HG02870 (cell line): ENCODE data around the gene DHX58.

Source experiments
- ATAC-seq: cut with Tn5 transposase; IDR thresholded peaks from one replicate; pipeline ENCODE4 v1.9.1; 2021; ENCODE audit warnings: mild to moderate bottlenecking, moderate library complexity; ENCODE audit not compliant: unreplicated experiment

The DHX58 gene

GRCh38 chr17:42130310-42130936 is 17.9 kb upstream of the DHX58 start:
- no peak for ATAC-seq

DNA sequence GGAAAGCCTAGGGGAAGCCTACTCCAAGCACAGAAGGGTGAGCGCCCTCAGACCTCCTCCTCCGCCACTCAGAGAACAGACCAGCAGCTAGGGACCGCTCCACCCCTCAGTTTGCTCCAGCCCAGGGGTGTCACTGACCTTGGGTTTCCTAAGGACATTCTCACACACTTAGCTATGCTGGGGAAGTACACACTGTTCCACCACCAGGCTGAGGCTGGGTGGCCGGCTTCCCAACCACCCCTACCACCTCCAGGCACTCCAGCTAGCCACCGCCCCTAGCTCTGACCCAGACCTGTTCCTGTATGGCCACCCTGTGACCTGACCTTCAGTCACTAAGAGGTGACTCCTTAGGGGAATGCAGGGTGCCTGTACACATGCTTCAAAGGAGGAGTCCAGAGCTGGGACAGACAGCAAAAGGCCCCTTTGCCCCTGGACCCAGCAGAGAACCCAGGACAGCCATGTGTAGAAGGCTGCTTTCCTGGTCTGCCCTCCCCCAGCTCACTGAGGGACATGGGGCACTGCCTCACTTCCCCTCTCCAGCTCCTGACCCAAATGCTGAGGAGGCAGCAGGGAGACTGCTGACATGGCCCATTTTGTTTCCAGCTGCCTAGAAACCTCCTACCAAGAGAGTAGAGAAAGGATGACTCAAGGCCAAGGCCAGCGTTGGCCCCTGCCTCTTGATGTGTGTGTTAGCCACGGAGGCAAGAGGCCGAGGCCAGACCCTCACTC is 16.8 kb upstream of the DHX58 start:
- ATAC-seq, result no peak

DNA sequence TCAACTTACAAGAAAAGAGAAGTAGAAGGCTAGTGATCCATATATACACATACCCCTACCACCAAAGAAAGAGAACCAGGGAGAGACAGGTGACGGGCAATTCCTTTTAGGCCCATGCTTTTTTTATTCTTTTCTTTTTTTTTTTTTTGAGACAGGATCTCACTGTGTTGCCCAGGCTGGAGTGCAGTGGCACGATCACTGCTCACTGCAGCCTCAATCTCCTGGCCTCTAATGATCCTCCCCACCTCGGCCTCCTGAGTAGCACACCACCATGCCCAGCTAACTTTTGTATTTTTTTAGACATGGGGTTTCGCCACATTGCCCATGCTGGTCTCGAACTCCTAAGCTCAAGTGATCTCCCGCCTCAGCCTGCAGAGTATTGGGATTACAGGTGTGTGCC is 14.9 kb upstream of the DHX58 start:
- no peak for ATAC-seq

DNA sequence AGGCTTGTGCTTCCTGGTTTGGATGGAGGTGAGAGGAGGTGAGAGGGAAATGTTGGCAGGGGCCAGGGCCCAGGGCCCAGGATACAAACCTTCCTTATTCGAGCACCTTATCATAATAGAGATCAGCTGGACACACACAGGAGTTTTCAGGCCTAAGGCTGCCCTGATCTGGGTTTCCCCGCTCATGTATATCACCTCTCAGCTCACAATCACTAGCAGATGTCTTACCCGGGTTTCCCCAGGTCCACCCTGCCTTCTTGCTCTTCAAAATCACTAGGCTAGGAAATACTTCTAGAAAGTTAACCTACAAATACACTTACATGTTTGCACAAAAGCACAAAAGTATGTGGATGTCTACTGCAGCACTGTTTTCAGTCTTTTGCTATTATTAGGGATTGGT is 14.3 kb upstream of the DHX58 start:
- no peak for ATAC-seq

DNA sequence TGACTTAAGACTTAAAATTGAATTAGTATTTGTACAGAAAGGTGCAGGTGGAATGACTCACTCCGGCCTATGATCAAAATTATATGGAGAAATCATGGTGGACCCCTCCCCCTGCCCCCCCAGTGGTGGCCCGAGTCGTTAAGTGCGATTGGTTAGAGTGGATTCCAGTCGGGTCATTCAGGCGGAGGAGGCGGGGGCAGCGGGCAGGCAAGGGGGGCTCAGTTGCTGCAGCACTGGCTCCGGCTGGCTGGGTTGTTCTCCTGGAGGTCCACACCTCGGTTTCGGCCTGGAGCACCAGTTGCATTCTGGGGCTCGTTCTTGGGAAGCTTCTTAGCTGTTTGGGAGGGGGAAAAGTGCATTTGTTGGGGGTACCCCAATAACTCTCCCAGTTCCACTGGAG is 13.1 kb upstream of the DHX58 start:
- no peak for ATAC-seq

- ATAC-seq, result no peak
Observed at GRCh38 chr17:42124256-42124655, 11.7 kb upstream of the DHX58 start.

- ATAC-seq, result no peak
Observed at GRCh38 chr17:42122371-42123303, 10.1 kb upstream of the DHX58 start, which contains the start of gene HSPB9. Gene HSPB9, plus strand, starts transcription at chr17:42122804. Its CDS starts 47 bp downstream, at chr17:42122851.

DNA sequence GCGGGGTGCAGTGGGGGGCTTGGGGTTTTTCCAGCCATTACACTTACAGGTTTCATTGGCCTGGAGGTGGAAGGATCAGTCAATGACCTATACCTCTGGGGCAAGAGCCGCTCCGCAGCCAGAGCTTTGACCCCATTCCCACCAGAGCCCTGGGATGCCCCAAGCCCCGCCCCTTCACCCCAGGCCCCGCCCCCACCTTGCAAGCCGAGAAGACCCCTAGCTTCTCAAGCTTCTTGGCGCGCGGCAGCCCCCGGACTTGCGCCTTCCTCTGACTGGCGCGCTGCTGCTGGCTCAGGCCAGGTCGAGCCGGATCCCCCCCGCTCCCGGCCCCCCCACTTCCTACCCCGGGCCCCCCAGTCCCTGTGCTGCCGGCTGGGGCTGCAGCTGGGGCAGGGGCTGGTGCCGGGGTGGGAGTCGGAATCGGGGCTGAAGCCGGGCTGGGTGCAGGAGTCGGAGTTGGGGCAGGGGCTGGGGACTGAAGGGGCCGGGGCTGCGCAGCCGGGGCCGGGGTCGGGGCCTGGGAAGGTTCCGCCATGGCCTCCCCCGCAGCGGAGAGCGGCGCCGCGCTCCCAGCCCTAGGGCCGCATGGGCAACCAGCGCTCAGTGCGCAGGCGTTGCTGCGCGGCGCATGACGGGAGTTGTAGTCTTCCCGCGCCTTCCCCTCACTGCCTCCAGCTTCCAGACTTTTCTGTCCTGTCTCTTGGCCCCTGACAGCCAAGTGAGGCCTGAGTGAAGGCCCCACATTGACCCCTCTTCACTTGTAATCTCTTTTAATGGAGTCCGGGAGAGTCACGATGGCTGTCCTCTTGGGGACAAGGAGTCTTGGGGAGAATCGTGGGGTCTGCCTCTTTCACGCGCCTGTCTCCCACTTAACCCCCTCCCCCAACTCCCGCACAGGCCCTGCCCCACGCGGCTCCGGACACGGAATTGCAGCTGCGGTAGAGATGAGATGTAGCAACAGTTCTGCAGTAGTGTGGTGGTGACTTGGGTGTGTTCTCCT is 8.6 kb upstream of the DHX58 start, which contains the start of gene KAT2A:
Gene KAT2A (minus strand): TSS at position 598 of the 1,000 bp plus-strand sequence. CDS start 63 bp downstream, at position 535.
- peak; percentile 57 for ATAC-seq

- ATAC-seq, result no peak
Observed at GRCh38 chr17:42120161-42120769, 7.8 kb upstream of the DHX58 start.

GRCh38 chr17:42119301-42119700 is 6.8 kb upstream of the DHX58 start:
- ATAC-seq, result no peak

DNA sequence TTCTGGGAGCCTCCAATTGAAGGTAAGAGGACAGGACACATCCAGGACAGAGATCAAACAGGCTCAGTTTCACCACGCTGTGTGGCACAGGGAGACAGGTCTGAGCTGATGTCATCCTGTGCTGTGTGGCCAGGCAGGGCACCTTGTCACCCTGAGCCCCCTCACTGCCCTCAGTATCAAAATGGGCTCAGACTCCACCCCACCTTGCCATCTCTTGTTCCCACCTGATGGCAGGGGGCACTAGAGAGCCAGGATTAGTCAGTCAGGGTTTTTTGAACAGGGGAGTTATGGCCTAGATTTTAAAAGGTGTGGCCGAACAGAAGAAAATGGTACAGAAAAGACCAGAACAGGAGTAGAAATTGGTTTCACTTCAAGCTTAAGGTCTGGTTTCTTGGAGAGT is 6.0 kb upstream of the DHX58 start:
- no peak for ATAC-seq

DNA sequence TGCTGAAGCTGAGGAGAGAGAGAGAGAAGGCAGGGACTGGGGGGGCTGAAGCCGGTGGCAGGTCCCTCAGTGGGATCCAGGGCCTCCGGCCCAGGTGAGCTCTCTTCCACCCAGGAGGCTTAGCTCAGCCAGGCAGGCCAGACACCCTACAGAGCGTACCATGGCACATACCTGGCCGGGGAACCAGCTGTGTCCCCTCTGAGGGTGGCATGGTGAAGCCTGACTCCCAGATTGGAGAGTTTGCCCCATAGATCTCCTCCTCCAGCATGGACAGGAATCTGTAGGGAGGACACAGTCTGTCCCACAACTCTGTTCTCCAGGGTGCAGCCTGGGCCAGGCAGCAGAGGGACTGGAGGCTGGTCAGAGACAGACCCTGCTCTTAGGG is 5.6 kb upstream of the DHX58 start:
- ATAC-seq, result no peak

GRCh38 chr17:42117397-42118125 is 5.0 kb upstream of the DHX58 start:
- ATAC-seq, result no peak

DNA sequence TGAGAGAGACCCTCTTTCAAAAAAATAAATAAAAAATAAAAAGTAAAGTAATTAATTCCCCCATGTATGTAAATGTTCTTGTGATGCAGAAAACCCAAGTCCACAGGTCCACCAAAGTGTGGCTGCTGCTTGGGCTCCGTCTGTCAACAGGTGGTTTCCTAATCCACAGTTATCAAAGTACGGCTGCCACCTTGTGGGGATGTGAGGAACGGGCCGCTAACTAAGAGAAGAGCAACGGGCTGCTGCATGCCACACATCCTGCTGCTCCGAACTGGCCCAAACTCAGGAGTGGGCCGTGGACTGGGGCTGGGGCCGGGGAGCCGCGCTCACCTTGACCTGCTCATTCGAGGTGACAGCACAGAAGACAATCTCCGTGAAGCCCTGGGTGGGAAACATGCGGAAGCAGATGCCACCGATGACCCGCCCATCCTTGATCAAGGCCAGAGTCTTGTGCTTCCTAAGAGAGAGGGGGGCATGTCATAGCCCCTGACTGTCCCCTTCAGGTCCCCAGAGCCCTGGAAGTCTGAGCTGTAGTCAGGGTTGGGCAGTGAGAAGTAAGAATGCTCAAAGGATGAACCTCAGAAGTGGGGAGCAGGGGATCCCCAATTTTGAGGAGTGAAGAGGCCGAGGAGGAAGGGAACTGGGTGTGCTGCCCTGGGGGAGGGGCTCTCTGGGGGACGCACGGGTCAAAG is 4.3 kb upstream of the DHX58 start:
- ATAC-seq, result no peak

GRCh38 chr17:42114118-42114517 is 1.6 kb upstream of the DHX58 start:
- no peak for ATAC-seq

DNA sequence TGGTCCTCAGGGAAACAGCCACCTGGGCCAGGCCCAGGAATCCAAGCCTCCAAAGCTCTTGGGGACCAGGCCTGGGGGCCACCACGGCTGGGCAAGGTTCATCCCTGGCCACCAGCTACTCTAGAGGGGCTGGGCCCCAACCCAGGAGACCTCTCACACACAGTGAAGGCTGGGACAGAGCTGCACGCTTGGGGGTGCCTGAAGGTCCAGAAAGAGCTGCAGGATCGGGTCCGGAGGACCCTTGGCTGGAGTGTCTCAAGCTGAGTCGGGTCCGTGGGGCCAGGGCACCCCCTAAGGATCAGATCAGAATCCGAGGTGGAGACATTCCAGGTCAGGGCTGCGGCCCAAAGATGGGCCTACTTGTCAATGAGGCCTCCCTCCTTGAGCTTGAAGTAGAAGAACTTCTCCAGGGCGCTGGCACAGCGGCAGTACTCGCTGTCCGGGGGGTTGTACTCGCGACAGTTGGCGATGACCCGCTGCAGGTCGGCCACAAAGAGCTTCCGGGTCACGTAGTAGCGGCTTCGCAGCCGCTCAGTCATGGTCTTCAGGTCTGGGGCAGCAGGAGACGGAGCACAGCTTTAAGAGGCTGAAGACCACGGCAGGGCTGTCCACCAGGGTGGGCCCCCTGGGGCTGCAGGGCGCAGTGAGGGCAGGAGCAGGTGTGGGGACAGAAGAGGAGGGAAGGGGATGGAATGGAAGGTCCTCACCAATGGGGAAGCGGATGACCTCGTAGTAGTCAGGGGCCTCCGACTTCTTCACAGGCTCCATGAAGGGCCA is 967 bp upstream of the DHX58 start:
- no peak for ATAC-seq

DNA sequence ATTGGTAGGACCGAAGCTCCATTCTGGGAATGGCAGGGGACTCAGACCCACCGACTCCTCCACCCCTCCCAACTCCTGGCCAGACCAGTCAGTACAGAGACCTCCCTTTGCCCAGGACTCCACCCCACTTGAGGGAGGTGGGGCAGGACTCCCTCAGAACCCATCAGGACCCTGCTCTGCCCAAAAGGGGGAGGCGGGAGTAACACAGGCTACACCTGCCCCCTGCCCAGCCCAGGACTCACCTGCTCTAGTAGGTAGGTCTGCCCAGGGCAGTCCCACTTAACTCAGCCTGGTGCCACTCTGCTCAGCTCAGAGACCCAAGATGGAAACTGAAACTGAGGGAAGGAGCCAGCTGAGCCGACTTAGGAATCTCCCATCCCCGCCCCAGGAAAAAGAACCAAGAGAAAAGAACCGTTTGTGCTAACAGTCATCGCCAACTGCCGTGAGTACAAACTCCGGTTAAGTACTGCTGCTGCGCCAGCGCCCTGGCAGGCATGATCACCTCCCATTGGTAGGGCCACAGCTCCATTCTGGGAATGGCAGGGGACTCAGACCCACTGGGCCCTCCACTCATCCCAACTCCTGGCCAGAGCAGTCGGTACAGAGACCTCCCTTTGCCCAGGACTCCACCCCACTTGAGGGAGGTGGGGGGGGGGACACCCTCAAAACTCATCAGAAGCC is 503 bp downstream of the DHX58 start:
- no peak for ATAC-seq
